Neutrophil (primary cell): ENCODE results near the gene CDK5R2.

Experiments
- H3K27ac ChIP-seq: fragments of 200-600 bp; sonication (generic); 2 replicates; pipeline ENCODE4 v1.5.1; 2016; ENCODE audit warnings: mild to moderate bottlenecking, moderate library complexity
- H3K27me3 ChIP-seq: fragments of 200-600 bp; sonication (generic); 2 replicates; pipeline ENCODE4 v1.6.0; 2016; ENCODE audit warnings: mild to moderate bottlenecking
- H3K36me3 ChIP-seq: fragments of 200-600 bp; sonication (generic); 2 replicates; pipeline ENCODE4 v1.5.1; 2017
- H3K4me1 ChIP-seq, 2 experiments: fragments of 200-600 bp in 1 of 2; sonication (generic) in 1 of 2; 1 replicate in 1 of 2; 2 replicates in 1 of 2; pipeline versions ENCODE4 v1.5.1 to v1.6.1; 2013 to 2016; ENCODE audit warnings: low read depth in 1 of 2, low read length in 1 of 2, mild to moderate bottlenecking in 1 of 2, moderate library complexity in 1 of 2; ENCODE audit not compliant: control insufficient read depth in 1 of 2, insufficient read depth in 1 of 2
- H3K4me3 ChIP-seq, 2 experiments: fragments of 200-600 bp in 1 of 2; sonication (generic) in 1 of 2; 1 replicate in 1 of 2; 2 replicates in 1 of 2; pipeline ENCODE4 v1.5.1; 2013 to 2016; ENCODE audit warnings: low read depth in 1 of 2, low read length in 1 of 2, mild to moderate bottlenecking in 1 of 2, moderate library complexity in 1 of 2
- H3K9me3 ChIP-seq: fragments of 200-600 bp; sonication (generic); 2 replicates; pipeline ENCODE4 v1.5.1; 2016
- CTCF ChIP-seq: fragments of 200-600 bp; sonication (generic); IDR thresholded peaks from 2 replicates; pipeline ENCODE4 v1.5.1; 2016; ENCODE audit warnings: antibody characterized with exemption

The CDK5R2 gene

DNA sequence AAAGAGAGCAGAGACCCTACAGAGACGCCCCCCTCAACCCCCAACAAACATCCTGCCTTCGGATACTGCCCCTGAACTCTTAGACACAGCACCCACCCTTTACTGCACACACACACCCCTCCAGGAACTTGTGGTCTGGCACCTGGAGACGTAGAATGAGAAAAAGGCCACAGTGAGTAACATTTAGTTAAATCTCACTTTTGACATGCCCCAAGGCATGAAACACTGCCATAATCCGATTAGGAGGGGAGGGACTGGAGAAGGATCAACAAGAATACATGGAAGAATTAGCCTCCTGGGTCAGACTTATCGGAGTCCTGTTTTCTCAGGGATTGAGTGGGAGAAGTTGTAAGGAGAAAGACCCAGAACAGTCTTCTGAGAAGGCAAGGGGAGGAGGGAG lies 4.1 kb downstream of the CDK5R2 start:
- Histone ChIP-seq H3K4me1 (peaks cover 0 to 4% of the 10 kb centered on the region in 2 experiments), H3K9me3 (no peaks in the 10 kb centered on the region), H3K27me3 (peaks cover 96% of the 10 kb centered on the region), H3K4me3 (no peak overlapping the region), H3K36me3 (no peaks in the 10 kb centered on the region), H3K27ac (no peak overlapping the region)
- TF ChIP-seq CTCF, result no peak

GRCh38 chr2:218964041-218964771 lies 4.7 kb downstream of the CDK5R2 start:
- Histone ChIP-seq H3K27ac (no peak overlapping the region), H3K36me3 (no peaks in the 10 kb centered on the region), H3K4me1 (peaks cover 0 to 4% of the 10 kb centered on the region in 2 experiments)

DNA sequence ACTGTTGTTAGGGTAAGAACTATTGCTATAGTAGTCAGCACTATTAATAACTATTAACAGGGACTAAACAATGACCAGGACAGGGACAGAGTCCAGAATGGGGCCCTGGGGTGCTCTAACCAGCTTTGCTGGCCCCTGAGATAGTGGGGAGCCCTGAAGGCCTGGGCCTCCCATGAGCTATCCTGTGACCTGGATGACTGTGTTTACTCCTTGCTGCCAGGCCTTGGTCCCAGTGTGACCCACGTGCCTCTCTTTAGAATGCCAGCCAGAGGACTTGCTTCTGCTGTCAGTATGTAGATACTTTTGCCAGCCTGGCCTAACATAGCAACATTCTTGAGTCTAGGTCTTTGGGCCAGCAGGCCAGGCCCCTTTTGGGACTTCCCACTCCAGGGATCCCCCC lies 11.4 kb downstream of the CDK5R2 start:
- TF ChIP-seq CTCF, result no peak
- no peak overlapping the region for H3K4me3 ChIP-seq
- H3K27me3 ChIP-seq, result peaks cover 89% of the 10 kb centered on the region
- H3K36me3 ChIP-seq, result no peaks in the 10 kb centered on the region
- H3K27ac ChIP-seq, result no peak overlapping the region
- no peaks in the 10 kb centered on the region for H3K4me1 ChIP-seq
- H3K9me3 ChIP-seq, result no peaks in the 10 kb centered on the region

More at GRCh38 chr2:218964041-218964771, 4.7 kb downstream of the CDK5R2 start:
- no peak overlapping the region for H3K4me3 ChIP-seq
- peaks cover 96% of the 10 kb centered on the region for H3K27me3 ChIP-seq
- no peak for TF ChIP-seq CTCF
- no peaks in the 10 kb centered on the region for H3K9me3 ChIP-seq

DNA sequence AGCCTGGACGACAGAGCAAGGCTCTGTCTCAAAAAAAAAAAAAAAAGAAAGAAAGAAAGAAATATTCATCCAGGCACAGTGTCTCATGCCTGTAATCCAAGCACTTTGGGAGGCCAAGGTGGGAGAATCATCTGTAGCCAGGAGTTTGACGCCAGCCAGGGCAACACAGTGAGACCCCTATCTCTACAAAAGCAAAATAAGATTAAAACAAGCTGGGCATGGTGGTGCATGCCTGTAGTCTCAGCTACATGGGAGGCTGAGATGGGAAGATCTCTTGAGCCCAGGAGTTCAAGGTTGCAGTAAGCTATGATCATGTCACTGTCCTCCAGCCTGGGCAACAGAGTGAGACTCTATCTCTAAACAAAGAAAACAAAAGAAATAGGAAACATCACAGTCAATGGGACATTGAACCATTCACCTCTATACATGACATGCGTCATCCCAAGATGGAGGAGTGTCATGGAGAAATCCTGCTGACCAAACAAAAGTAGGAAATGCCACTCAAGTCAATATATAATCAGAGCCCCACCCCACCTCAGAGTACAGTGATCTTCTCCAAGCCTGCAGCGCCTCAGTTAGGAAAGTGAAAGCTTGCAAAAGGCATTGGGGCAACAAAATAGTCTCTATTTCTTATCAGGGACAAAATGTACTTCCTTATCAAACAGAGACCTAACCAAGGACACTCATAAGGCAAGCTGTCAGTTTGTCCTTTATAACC lies 15.8 kb downstream of the CDK5R2 start:
- Histone ChIP-seq H3K4me1 (no peaks in the 10 kb centered on the region), H3K27me3 (peaks cover 93% of the 10 kb centered on the region), H3K36me3 (no peaks in the 10 kb centered on the region), H3K9me3 (no peaks in the 10 kb centered on the region), H3K4me3 (no peak overlapping the region), H3K27ac (no peak overlapping the region)
- TF ChIP-seq CTCF, result no peak

DNA sequence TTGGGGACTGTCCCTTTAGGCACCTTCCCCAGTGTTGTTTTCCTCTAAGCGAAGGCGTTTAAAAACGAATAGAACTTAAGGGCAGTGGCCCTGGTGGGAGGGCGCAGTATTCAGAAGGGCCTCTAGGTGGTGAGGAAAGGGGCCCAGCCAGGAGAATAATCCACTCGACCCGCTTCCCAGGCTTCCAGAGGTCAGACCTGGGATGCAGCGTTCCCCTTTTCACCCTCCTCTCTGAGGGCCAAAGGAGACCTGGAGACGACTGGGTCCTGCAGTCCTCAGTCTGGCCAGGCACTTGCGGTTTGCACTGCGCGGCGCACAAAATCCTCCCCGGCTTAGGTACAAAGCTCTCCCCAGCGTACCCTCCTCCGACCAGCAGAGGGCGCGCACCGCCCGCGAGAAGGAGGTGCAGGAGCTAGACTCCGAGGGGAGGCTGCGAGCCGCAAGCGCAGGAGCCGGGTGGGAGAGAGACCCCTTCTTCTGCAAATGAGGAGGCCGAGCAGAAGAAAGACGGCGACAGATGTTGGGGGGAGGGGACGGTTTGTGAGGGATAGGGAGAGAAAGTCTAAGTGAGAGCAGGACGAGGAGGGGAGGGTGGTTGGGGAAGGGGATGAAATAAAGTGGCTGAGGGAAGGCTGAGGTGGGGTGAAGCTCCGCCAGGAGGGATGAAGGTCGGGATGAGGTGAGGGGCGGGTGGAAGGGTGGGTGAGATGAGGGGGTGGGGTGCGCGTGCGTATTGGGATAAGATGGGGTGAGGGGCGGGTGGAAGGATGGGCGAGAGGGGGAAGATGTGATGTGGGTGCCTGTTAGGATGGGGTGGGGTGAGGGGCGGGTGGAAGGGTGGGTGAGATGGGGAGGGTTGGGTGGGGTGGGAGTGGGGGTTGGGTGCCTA lies 20.6 kb downstream of the CDK5R2 start:
- H3K27ac ChIP-seq, result no peak overlapping the region
- H3K27me3 ChIP-seq, result peaks cover 100% of the 10 kb centered on the region
- no peaks in the 10 kb centered on the region for H3K36me3 ChIP-seq
- H3K4me3 ChIP-seq, result no peak overlapping the region
- H3K9me3 ChIP-seq, result no peaks in the 10 kb centered on the region
- peak; percentile 28 for TF ChIP-seq CTCF
- peaks cover 0 to 4% of the 10 kb centered on the region in 2 experiments for H3K4me1 ChIP-seq
